H1 (cell line): ENCODE results near the gene LAG3. TPM values are rescaled to one million over a fixed set of nuclear protein-coding genes. Genes with fewer than 3 reads are reported as not detected.

ENCODE experiments used
- CTCF ChIA-PET: fragments of 300-600 bp; sonication (Branson Sonifier 250); formaldehyde crosslinking; loops from one replicate; lab custom pipeline; 2021; ENCODE audit not compliant: partially characterized antibody; lab: Charles Lee
- POLR2A ChIA-PET: fragments of 300-600 bp; sonication (Branson Sonifier 250); formaldehyde crosslinking; loops from one replicate; lab custom pipeline; 2021; ENCODE audit warnings: inconsistent platforms; ENCODE audit not compliant: partially characterized antibody; lab: Charles Lee
- DNase-seq, 2 experiments: peaks; one replicate each; pipeline versions ENCODE4 v3.0.0 to v3.0.0-alpha.2; 2010 to 2022; ENCODE audit warnings: low spot score in 2 of 2, low read depth in 1 of 2, mixed read lengths in 1 of 2
- FAIRE-seq: peaks from 2 replicates; lab custom pipeline; 2011; peaks lifted over from hg19 to GRCh38; lab: Jason Lieb, UNC
- H2AFZ ChIP-seq: 2 replicates; pipeline ENCODE4 v1.8.1; 2012; ENCODE audit warnings: low read length, inconsistent platforms
- H2AK5ac ChIP-seq: 2 replicates; pipeline ENCODE4 v1.6.1; 2013; ENCODE audit warnings: low read depth, low read length
- H2BK120ac ChIP-seq: replicated peaks from 2 replicates; pipeline ENCODE3; 2013; ENCODE audit warnings: low read depth, low read length, inconsistent platforms
- H2BK12ac ChIP-seq: 2 replicates; pipeline ENCODE4 v1.6.1; 2013; ENCODE audit warnings: low read depth, low read length
- H2BK15ac ChIP-seq: 2 replicates; pipeline ENCODE4 v1.6.1; 2013; ENCODE audit warnings: low read length
- H2BK20ac ChIP-seq: 2 replicates; pipeline ENCODE4 v1.6.1; 2013; ENCODE audit warnings: low read length
- H2BK5ac ChIP-seq: 2 replicates; pipeline ENCODE4 v1.6.1; 2013; ENCODE audit warnings: low read depth, low read length
- H3K14ac ChIP-seq: 2 replicates; pipeline ENCODE4 v1.6.1; 2013; ENCODE audit warnings: inconsistent platforms; ENCODE audit not compliant: insufficient read length
- H3K18ac ChIP-seq: 2 replicates; pipeline ENCODE4 v1.6.1; 2013; ENCODE audit warnings: low read length; ENCODE audit errors: extremely low read depth
- H3K23ac ChIP-seq: 2 replicates; pipeline ENCODE4 v1.6.1; 2013; ENCODE audit warnings: inconsistent platforms; ENCODE audit not compliant: insufficient read length
- H3K23me2 ChIP-seq: 2 replicates; pipeline ENCODE4 v1.6.1; 2013; ENCODE audit warnings: low read depth, low read length
- H3K27ac ChIP-seq: 2 replicates; pipeline ENCODE4 v1.6.1; 2011; ENCODE audit warnings: low read depth, low read length, inconsistent platforms
- H3K27me3 ChIP-seq, 4 experiments: replicated peaks in 1 of 4; 1 replicate in 1 of 4; 2 replicates in 3 of 4; pipeline versions ENCODE4 v1.6.1 to v1.8.1; 2011 to 2013; ENCODE audit warnings: low read length in 3 of 4, mild to moderate bottlenecking in 3 of 4, inconsistent platforms in 2 of 4, mixed read lengths in 2 of 4, moderate library complexity in 1 of 4; ENCODE audit not compliant: control insufficient read depth in 3 of 4, insufficient read depth in 3 of 4; ENCODE audit errors: extremely low read depth in 1 of 4
- H3K36me3 ChIP-seq, 4 experiments: 2 replicates each; pipeline versions ENCODE4 v1.6.1 to v1.8.1; 2011 to 2013; ENCODE audit warnings: mild to moderate bottlenecking in 4 of 4, low read length in 3 of 4, moderate library complexity in 2 of 4, control low read depth in 1 of 4, inconsistent platforms in 1 of 4; ENCODE audit not compliant: insufficient read depth in 4 of 4, control insufficient read depth in 2 of 4
- H3K4ac ChIP-seq: replicated peaks from 2 replicates; pipeline ENCODE3; 2013; ENCODE audit warnings: low read length, low read depth, mixed read lengths, inconsistent platforms; ENCODE audit not compliant: insufficient read length
- H3K4me1 ChIP-seq, 4 experiments: replicated peaks in 1 of 4; 1 replicate in 1 of 4; 2 replicates in 3 of 4; pipeline versions ENCODE4 v1.6.1 to v1.8.1; 2011 to 2013; ENCODE audit warnings: low read length in 3 of 4, inconsistent platforms in 2 of 4, mixed read lengths in 1 of 4; ENCODE audit not compliant: insufficient read depth in 4 of 4, control insufficient read depth in 3 of 4
- H3K4me2 ChIP-seq, 2 experiments: 2 replicates each; pipeline versions ENCODE4 v1.6.1 to v1.8.1; 2011 to 2013; ENCODE audit warnings: low read depth in 2 of 2, low read length in 2 of 2, control low read depth in 1 of 2, inconsistent platforms in 1 of 2, mild to moderate bottlenecking in 1 of 2; ENCODE audit not compliant: insufficient read depth in 1 of 2
- H3K4me3 ChIP-seq, 4 experiments: fragments of 200-600, 300-600 bp in 1 of 4; sonication (generic), shearing (Covaris generic), sonication (Bioruptor Twin) in 1 of 4; 2 replicates each; pipeline versions ENCODE4 v1.5.1 to v1.8.1; 2011 to 2016; ENCODE audit warnings: low read length in 4 of 4, low read depth in 3 of 4, control low read depth in 2 of 4, inconsistent platforms in 2 of 4, mild to moderate bottlenecking in 2 of 4, mixed read lengths in 1 of 4, moderate library complexity in 1 of 4; ENCODE audit not compliant: insufficient read depth in 2 of 4; ENCODE audit errors: extremely low read depth in 1 of 4
- H3K56ac ChIP-seq: replicated peaks from 2 replicates; pipeline ENCODE3; 2013; ENCODE audit warnings: low read depth, mild to moderate bottlenecking, mixed read lengths, low read length, inconsistent platforms; ENCODE audit not compliant: insufficient read length
- H3K79me1 ChIP-seq: 2 replicates; pipeline ENCODE4 v1.6.1; 2013; ENCODE audit warnings: low read depth, low read length, control low read depth
- H3K79me2 ChIP-seq, 2 experiments: 2 replicates each; pipeline versions ENCODE4 v1.6.1 to v1.8.1; 2012 to 2013; ENCODE audit warnings: low read length in 2 of 2, mild to moderate bottlenecking in 2 of 2, inconsistent platforms in 1 of 2; ENCODE audit not compliant: insufficient read depth in 2 of 2, control insufficient read depth in 1 of 2
- H3K9ac ChIP-seq, 4 experiments: replicated peaks in 1 of 4; 1 replicate in 1 of 4; 2 replicates in 3 of 4; pipeline versions ENCODE4 v1.6.1 to v1.8.1; 2011 to 2013; ENCODE audit warnings: low read depth in 3 of 4, low read length in 3 of 4, control low read depth in 2 of 4, mild to moderate bottlenecking in 2 of 4, moderate library complexity in 2 of 4, inconsistent platforms in 1 of 4; ENCODE audit errors: extremely low read depth in 1 of 4
- H3K9me3 ChIP-seq, 2 experiments: 2 replicates each; pipeline versions ENCODE4 v1.6.1 to v1.8.1; 2012 to 2013; ENCODE audit warnings: mild to moderate bottlenecking in 2 of 2, moderate library complexity in 2 of 2, control low read depth in 1 of 2, inconsistent platforms in 1 of 2, low read depth in 1 of 2, low read length in 1 of 2, mixed read lengths in 1 of 2; ENCODE audit not compliant: insufficient read depth in 2 of 2
- H4K20me1 ChIP-seq, 2 experiments: replicated peaks in 1 of 2; 2 replicates each; pipeline versions ENCODE3 to v1.8.1; 2011 to 2013; ENCODE audit warnings: inconsistent platforms in 2 of 2, low read length in 2 of 2, mild to moderate bottlenecking in 1 of 2; ENCODE audit not compliant: insufficient read depth in 2 of 2, control insufficient read depth in 1 of 2
- H4K5ac ChIP-seq: 2 replicates; pipeline ENCODE4 v1.6.1; 2013; ENCODE audit warnings: low read length, low read depth, mixed read lengths, inconsistent platforms; ENCODE audit not compliant: insufficient read length
- H4K8ac ChIP-seq: 2 replicates; pipeline ENCODE4 v1.8.0; 2013; ENCODE audit warnings: mild to moderate bottlenecking, moderate library complexity, low read length, inconsistent platforms; ENCODE audit not compliant: insufficient read depth; ENCODE audit errors: extremely low read depth
- H4K91ac ChIP-seq: replicated peaks from 2 replicates; pipeline ENCODE3; 2013; ENCODE audit warnings: low read length, mixed read lengths, inconsistent platforms; ENCODE audit not compliant: insufficient read length
- ATF3 ChIP-seq: IDR thresholded peaks from 2 replicates; pipeline ENCODE4 v1.6.1; 2011; ENCODE audit warnings: low read depth, mild to moderate bottlenecking, low read length; ENCODE audit not compliant: insufficient read depth
- CBX5 ChIP-seq: fragments of 300-800, 300-1000 bp; sonication (generic); IDR thresholded peaks from 2 replicates; pipeline ENCODE4 v1.7.1; 2016; ENCODE audit warnings: antibody characterized with exemption, low read length, low read depth
- CTBP2 ChIP-seq: IDR thresholded peaks from 2 replicates; pipeline ENCODE4 v1.7.0; 2011; ENCODE audit warnings: borderline replicate concordance, mild to moderate bottlenecking, moderate library complexity, mixed read lengths, low read length; ENCODE audit not compliant: insufficient read depth, insufficient read length
- JUND ChIP-seq: IDR thresholded peaks from 2 replicates; pipeline ENCODE4 v1.6.1; 2011; ENCODE audit warnings: mild to moderate bottlenecking, improper control_type of control experiment, low read length
- PHF8 ChIP-seq: fragments of 200-600 bp; sonication (generic); conservative IDR thresholded peaks from 2 replicates; pipeline ENCODE4 v1.7.1; 2012; ENCODE audit warnings: low read depth, mild to moderate bottlenecking, inconsistent platforms, low read length, moderate library complexity
- POU5F1 ChIP-seq: IDR thresholded peaks from 2 replicates; pipeline ENCODE4 v1.6.1; 2011; ENCODE audit warnings: low read depth, mild to moderate bottlenecking, low read length, moderate library complexity
- RBBP5 ChIP-seq: IDR thresholded peaks from 2 replicates; pipeline ENCODE4 v1.7.1; 2012; ENCODE audit warnings: low read depth, mild to moderate bottlenecking, inconsistent platforms, low read length, moderate library complexity, borderline replicate concordance
- RFX5 ChIP-seq: IDR thresholded peaks from 2 replicates; pipeline ENCODE4 v1.6.1; 2011; ENCODE audit warnings: low read depth, low read length, improper control_type of control experiment, borderline replicate concordance
- SIN3A ChIP-seq, 2 experiments: IDR thresholded peaks in 1 of 2; conservative IDR thresholded peaks in 1 of 2; 2 replicates each; pipeline ENCODE4 v1.6.1; 2011 to 2012; ENCODE audit warnings: low read length in 2 of 2, improper control_type of control experiment in 1 of 2, low read depth in 1 of 2, mild to moderate bottlenecking in 1 of 2
- SIRT6 ChIP-seq: IDR thresholded peaks from one replicate; pipeline ENCODE4 v1.7.1; 2012; ENCODE audit warnings: low read length, inconsistent platforms
- TAF1 ChIP-seq: IDR thresholded peaks from 2 replicates; pipeline ENCODE4 v1.6.1; 2011; ENCODE audit warnings: mild to moderate bottlenecking, low read depth, low read length
- TBP ChIP-seq: IDR thresholded peaks from 2 replicates; pipeline ENCODE4 v1.6.1; 2011; ENCODE audit warnings: low read depth, low read length, improper control_type of control experiment
- WGBS, 2 experiments: shearing (Covaris generic) in 1 of 2; methylation state at CpG; one replicate each; pipeline versions ENCODE4 v1.1.6 to v1.1.7; 2013 to 2015; ENCODE audit warnings: low lambda C conversion rate in 2 of 2, mixed read lengths in 2 of 2, inconsistent platforms in 1 of 2, low coverage in 1 of 2, missing lambda C conversion rate in 1 of 2; ENCODE audit not compliant: insufficient replicate concordance in 2 of 2, insufficient coverage in 1 of 2, insufficient read length in 1 of 2; ENCODE audit errors: extremely low coverage in 1 of 2, missing lambda C conversion rate in 1 of 2; 5-methylcytosine and 5-hydroxymethylcytosine counted together
- polyA plus RNA-seq, 7 experiments: library from polyadenylated mRNA; depleted of rRNA in 3 of 7; stranded (reverse) in 5 of 7; unstranded in 2 of 7; fragments of >200 nt in 5 of 7; fragments of 200-250 nt in 2 of 7; gene quantifications; 1 replicate in 5 of 7; 2 replicates in 1 of 7; 4 replicates in 1 of 7; pipeline versions ENCODE4 v1.2.1 to v1.2.3, GENCODE V29; 2011 to 2013; ENCODE audit warnings: missing spikeins in 2 of 7, mixed read lengths in 2 of 7
- total RNA-seq: library from RNA; stranded (reverse); fragmentation: NEBNext Ultra II Directional; extraction: Animal tissue kit (Norgen Biotek cat#: 25700); gene quantifications from 2 replicates; pipeline ENCODE4 v1.2.1, GENCODE V29; 2021

Gene LAG3
- total and polyA plus RNA-seq, 2 of the 8 experiments (the other 6 are each of a cell fraction or from before 2014, with no cell fraction given): 1.1 to 3.1 TPM

- no peak overlapping the region for H2AK5ac ChIP-seq
- H4K5ac ChIP-seq: no peak overlapping the region
- H2BK120ac ChIP-seq: no peak overlapping the region
- no peaks in the 10 kb centered on the region for H4K20me1 ChIP-seq
- no peaks in the 10 kb centered on the region for H3K36me3 ChIP-seq
- DNase-seq (no peak), FAIRE-seq (no peak)
- H2BK5ac ChIP-seq: no peak overlapping the region
- no peak overlapping the region for H2BK15ac ChIP-seq
- no peak overlapping the region for H3K56ac ChIP-seq
- no peaks in the 10 kb centered on the region for H3K79me2 ChIP-seq
- 84% methylated on average over 9 of the region's 10 CpGs; no CpG with 5 or more reads in 1 of the 2 experiments for WGBS, 2 experiments
- no peak overlapping the region for H2BK12ac ChIP-seq
- H3K4me1 ChIP-seq: peaks cover 7 to 17% (median 10%) of the 10 kb centered on the region in 4 experiments
- peaks cover 8% of the 10 kb centered on the region for H3K23me2 ChIP-seq
- H3K79me1 ChIP-seq: no peaks in the 10 kb centered on the region
- H3K27me3 ChIP-seq: peaks cover 0 to under 1% (median under 1%) of the 10 kb centered on the region in 4 experiments; a peak in 1 of 7 replicates
- no peaks in the 10 kb centered on the region for H3K9me3 ChIP-seq
- no peak overlapping the region for H3K18ac ChIP-seq
- H2BK20ac ChIP-seq: no peak overlapping the region
- H4K8ac ChIP-seq: no peak overlapping the region
- H3K27ac ChIP-seq: no peak overlapping the region
- H3K23ac ChIP-seq: no peak overlapping the region
- POLR2A ChIA-PET: interaction anchor here (0.9 to 10.4 kb wide), 7 partner anchors 10 to 84 kb away, joined by 3 to 97 read pairs (median 3); partner anchors contain the start of genes PTMS and TPI1
- CTCF ChIA-PET: interaction anchor here (0.9 to 29.6 kb wide), 6 partner anchors 10 to 162 kb away, joined by 3 to 532 read pairs (median 68); partner anchors contain the start of genes GNB3, GPR162, LAG3 and MLF2
- no peak overlapping the region for H3K4me3 ChIP-seq
- H3K4ac ChIP-seq: no peak overlapping the region
- no peak overlapping the region for H3K9ac ChIP-seq
- H4K91ac ChIP-seq: no peak overlapping the region
- H3K4me2 ChIP-seq: no peak overlapping the region
- H2AFZ ChIP-seq: no peak overlapping the region
- H3K14ac ChIP-seq: no peak overlapping the region
- no peak for TF ChIP-seq ATF3
- no peak for TF ChIP-seq SIRT6
- TF ChIP-seq RBBP5: no peak
- no peak for TF ChIP-seq POU5F1
- TF ChIP-seq SIN3A (conservative IDR thresholded peaks at IDR 0.05 in 1 of 2, IDR thresholded peaks at IDR 0.05 in 1 of 2; ENCODE audit: low read depth in 1 of 2, low read length in 2 of 2): no peak
- TF ChIP-seq CTBP2: no peak
- TF ChIP-seq CBX5: no peak
- no peak for TF ChIP-seq TAF1
- no peak for TF ChIP-seq TBP
- TF ChIP-seq RFX5: no peak
- TF ChIP-seq JUND: no peak
- no peak for TF ChIP-seq PHF8
Measured at GRCh38 chr12:6782850-6783566, 10.7 kb downstream of the LAG3 start.
